Right kidney (tissue), 9 donors: ENCODE data around the gene MAGI2.
A peak's percentile ranks its signal among the peaks of the same experiment; 100 is the strongest.

Source experiments
- DNase-seq: peaks from one replicate; pipeline ENCODE4 v3.0.0-alpha.2; 2016
- long read RNA-seq, 8 donors: transcript quantifications; one replicate each; lab custom pipeline, GENCODE V29; 2026

The MAGI2 gene
- long read RNA-seq, donor 1, partial matches to known transcripts = 67 of 128 reads
- long read RNA-seq, donor 1, other reads (novel, unspliced or antisense) = 60 of 128 reads
- long read RNA-seq, donor 2, full-length matches to known transcripts = 2 of 91 reads
- long read RNA-seq, donor 2, partial matches to known transcripts = 89 of 91 reads
- long read RNA-seq, donor 2, other reads (novel, unspliced or antisense) = 0 of 91 reads
- long read RNA-seq, donor 3, full-length matches to known transcripts = 1 of 29 reads
- long read RNA-seq, donor 3, partial matches to known transcripts = 11 of 29 reads
- long read RNA-seq, donor 3, other reads (novel, unspliced or antisense) = 17 of 29 reads
- long read RNA-seq, donor 4, full-length matches to known transcripts = 2 of 8 reads
- long read RNA-seq, donor 4, partial matches to known transcripts = 6 of 8 reads
- long read RNA-seq, donor 4, other reads (novel, unspliced or antisense) = 0 of 8 reads
- long read RNA-seq, donor 5, partial matches to known transcripts = 82 of 144 reads
- long read RNA-seq, donor 5, other reads (novel, unspliced or antisense) = 62 of 144 reads
- long read RNA-seq, donor 6, partial matches to known transcripts = 130 of 175 reads
- long read RNA-seq, donor 6, other reads (novel, unspliced or antisense) = 44 of 175 reads
- long read RNA-seq, donor 7, partial matches to known transcripts = 49 of 169 reads
- long read RNA-seq, donor 7, other reads (novel, unspliced or antisense) = 116 of 169 reads
- long read RNA-seq, donor 8, full-length matches to known transcripts = 2 of 72 reads
- long read RNA-seq, donor 8, partial matches to known transcripts = 31 of 72 reads
- long read RNA-seq, donor 8, other reads (novel, unspliced or antisense) = 39 of 72 reads

- peak; percentile 94 for DNase-seq
These were observed at the start of gene MAGI2 for GRCh38 chr7:79453558-79454360. MAGI2 (minus strand) TSS chr7:79453667; CDS start chr7:79453320, 347 bp downstream.

GRCh38 chr7:79502151-79502550 is 48.7 kb upstream of the MAGI2 start:
- no peak for DNase-seq

GRCh38 chr7:79500759-79501158 is 47.3 kb upstream of the MAGI2 start:
- no peak for DNase-seq

GRCh38 chr7:79497728-79498127 is 44.3 kb upstream of the MAGI2 start:
- DNase-seq = no peak

GRCh38 chr7:79495544-79496272 is 42.2 kb upstream of the MAGI2 start:
- no peak for DNase-seq

DNA sequence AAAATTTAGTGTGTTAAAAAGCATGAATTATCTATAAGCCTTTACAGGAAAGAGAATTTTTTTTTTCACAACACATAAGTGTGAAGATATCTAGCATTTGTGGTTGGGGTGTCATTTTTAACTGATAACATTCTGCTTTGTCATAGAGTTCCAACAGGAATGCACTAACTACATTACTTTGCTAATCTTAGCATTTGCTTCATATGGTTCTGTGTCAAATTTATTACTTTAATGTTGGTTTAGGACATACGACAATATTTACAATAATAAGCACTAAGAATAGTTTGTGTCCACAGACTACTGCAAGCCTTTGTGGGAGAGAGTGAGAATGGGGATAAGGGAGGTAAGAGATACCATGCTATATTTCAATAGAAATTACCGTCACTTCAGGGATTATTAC is 40.6 kb upstream of the MAGI2 start:
- DNase-seq = no peak

DNA sequence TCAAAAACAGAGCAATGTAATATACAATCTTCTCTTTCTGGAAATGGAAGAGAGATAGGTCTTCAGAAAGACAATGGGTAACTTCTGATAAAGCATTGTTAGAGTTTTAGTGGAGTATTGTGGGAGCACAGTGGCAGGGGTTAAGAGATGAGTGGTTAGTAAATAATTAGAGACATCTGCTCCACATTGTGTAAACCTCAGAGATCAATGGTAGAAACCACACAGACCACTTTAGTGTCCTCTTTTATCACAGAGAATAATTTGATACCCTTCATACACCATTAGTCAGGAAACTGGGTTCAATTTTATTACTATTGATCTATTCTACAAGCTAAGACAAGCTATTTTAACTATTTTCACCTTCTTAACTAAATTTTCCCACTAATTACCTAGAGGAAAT is 35.9 kb upstream of the MAGI2 start:
- no peak for DNase-seq

GRCh38 chr7:79478386-79478785 is 24.9 kb upstream of the MAGI2 start:
- DNase-seq = no peak

- no peak for DNase-seq
These were observed 22.0 kb upstream of the MAGI2 start for GRCh38 chr7:79475455-79475854.

DNA sequence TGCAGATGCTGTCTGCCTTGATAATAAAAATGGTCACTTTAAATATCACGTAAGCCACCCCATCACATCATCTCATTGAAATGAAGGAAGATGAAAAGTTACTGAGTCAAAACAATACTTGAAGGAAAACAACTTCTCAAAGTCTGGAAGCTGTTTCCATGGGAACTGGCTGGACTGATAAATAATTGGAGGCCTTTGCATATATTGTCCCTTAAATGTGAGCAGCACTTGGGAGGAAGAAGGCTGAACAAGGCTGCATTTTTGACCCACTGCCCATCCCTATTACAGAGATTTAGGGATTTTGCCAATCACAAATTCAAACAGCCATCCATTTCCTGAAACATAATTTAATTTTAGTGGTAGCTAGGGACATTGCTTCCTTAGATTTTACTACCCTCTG is 18.2 kb upstream of the MAGI2 start:
- no peak for DNase-seq

DNA sequence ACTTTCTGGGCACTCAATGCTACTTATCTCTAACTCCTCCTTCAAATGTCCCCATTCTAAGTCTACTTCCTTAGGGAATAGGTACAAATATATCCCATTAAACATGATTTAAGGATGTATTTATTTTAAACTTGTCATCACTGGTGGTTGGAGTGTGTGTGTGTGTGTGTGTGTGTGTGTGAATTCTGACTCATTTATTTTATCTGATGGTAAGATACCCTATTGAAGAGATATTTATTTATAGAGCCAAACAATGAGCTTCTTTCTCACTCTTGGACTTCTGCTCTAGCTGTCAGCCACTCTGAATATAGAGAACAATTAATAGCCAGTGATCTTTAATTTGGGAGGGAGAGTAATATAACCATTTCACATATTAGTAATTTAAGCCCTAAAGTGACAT is 17.8 kb upstream of the MAGI2 start:
- DNase-seq = no peak

DNA sequence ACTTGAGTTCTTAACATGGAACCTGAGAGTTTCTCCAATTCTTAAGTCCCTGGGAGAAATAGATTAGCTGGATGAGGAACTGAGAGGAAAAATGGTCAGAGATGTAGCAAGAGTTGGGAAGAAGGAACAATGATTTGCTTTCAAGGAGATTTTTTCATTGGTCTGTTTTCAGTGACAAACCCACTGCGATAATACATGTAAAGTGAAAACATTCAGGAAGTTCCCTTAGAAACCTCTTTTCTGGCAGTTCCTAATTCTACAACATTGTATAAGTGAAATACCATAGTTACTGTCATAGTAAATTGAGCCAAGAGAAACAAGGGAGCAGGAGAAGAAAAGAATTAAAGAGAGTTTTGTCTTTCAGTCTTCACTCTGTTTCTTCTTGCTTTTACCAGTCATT is 12.1 kb upstream of the MAGI2 start:
- no peak for DNase-seq

DNA sequence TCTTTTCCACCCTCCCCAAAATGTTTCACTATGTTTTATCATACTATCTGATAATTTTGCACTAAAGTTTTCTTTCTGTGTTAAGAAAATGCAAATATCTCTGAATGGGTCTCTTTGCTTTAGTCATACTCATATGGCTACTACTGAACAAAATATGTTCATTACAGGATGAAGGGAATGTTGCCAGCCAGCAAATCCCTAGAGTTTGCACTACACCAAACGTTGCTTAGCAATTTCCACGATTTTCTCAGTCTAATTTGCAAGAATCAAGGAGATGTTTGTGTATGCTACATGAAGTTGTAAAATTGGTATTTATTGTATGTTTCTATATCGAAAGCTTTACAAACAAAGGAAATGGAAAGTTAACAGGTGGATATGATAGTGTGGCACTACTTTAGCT is 10.6 kb upstream of the MAGI2 start:
- DNase-seq = no peak

GRCh38 chr7:79462390-79462789 is 8.9 kb upstream of the MAGI2 start:
- no peak for DNase-seq

DNA sequence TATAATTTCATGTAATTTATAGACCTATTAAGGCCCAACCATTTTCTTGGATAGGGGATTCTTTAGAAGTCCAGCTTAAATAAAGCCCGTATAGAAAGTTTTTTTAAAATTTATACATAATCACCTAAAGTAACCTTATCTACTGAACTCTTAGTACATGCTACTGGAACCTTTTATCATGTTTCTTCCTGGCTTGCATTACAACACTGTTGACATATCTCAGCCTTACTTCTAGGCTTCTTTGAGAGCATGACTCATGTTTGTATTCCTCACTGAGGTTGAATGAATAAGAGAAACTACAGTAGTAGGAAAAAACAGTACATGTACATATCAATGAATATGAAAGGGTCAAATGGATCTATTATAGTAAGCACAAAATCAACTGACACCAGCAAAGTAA is 8.2 kb upstream of the MAGI2 start:
- no peak for DNase-seq

DNA sequence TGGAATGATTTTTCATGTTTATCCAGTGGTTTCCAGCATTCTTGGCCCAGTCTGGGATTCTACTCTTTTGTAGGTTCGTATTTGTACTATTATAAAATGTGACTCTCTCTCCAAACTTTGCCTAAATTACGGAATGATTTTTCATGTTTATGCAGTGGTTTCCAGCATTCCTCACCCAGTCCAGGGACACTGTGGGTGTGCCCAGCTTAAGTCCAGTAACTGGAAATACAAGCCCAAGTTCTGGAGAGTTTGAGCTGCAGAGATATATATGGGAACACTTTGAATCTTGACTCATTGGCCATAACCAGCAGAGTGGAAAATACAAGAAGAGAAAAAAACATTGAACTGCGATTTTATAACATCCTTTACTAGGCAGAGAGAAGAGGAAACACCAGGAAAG is 5.9 kb upstream of the MAGI2 start:
- DNase-seq = no peak

- no peak for DNase-seq
These were observed 5.3 kb upstream of the MAGI2 start for GRCh38 chr7:79458796-79459195.

DNA sequence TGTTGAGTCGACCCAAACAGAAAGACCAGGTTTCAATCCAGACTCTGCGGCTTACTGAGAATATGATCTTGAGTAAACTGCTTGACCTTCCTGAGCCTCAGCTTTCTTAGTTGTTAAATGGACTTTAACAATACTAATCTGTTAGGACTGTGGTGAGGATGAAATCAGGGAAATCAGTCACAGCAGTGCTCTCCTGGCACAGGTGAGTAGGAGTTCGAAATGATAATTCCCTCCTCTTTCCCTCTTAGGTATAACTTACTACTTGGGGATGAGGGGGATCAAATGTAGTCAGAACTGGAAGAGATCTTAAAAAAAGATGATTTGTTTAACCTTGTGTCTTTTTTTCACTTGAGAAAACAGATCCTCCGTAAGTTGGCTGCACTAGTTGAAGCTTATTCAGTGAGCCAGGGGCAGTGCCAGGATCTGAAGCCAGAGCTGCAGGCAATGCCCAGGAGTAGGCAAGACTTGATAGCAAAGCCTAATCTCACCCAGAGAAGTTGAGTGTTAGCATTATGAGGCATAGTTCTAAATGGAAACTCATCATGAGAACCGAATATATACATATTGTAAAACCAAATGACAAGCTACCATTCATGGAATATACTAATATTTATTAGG is 1.8 kb upstream of the MAGI2 start:
- no peak for DNase-seq

- no peak for DNase-seq
These were observed 994 bp upstream of the MAGI2 start for GRCh38 chr7:79454361-79454960.

- no peak for DNase-seq
These were observed 255 bp downstream of the MAGI2 start for GRCh38 chr7:79453266-79453557.
